ENCODE results near the gene MCTP2.

The MCTP2 gene

GRCh38 chr15:94404733-94405283, 173.4 kb downstream of the MCTP2 start:
- no peak for DNase-seq

DNA sequence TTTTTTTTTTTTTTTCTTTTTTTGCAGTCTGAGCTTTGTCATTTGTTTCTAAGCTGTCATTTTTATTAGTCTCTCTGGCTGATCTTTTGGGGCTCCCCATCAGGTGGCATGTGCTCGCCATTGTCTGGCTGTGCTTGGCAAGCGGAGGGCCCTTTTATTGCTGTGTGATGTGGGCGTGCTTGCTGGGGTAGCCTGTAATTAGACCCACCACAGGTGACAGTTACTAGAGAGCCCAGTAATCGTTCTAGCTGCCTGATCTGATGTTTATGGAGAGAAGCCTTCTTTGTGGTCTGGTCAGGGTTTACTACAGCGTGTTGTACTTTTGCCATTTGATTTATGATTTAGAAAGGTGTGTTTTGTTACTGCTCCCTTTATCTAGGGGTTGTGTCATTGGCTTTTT, 179.9 kb downstream of the MCTP2 start:
- no peak for DNase-seq

GRCh38 chr15:94411846-94412245, 180.5 kb downstream of the MCTP2 start:
- no peak for DNase-seq

GRCh38 chr15:94412979-94413746, 181.8 kb downstream of the MCTP2 start:
- peak; percentile 18 to 36 for DNase-seq

DNA sequence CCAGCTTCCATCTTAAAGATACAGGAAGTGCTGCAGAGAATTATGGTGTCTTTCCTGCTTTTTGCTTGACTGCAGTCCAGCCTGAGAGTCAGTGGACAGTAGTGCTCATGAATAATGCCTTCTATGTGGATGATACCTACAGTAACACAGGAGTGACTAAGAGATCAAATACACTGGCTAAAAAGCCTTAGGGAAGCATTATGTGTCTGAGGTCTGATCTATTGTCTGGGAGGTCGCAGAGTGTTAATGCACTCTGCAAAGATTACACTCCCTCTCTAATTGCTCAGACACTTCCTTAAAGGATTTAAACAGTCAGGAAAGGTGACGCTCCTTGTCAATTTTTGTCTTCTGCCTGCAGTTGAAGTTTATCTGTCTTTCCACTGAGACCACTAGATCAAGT, 183.6 kb downstream of the MCTP2 start:
- no peak for DNase-seq

DNA sequence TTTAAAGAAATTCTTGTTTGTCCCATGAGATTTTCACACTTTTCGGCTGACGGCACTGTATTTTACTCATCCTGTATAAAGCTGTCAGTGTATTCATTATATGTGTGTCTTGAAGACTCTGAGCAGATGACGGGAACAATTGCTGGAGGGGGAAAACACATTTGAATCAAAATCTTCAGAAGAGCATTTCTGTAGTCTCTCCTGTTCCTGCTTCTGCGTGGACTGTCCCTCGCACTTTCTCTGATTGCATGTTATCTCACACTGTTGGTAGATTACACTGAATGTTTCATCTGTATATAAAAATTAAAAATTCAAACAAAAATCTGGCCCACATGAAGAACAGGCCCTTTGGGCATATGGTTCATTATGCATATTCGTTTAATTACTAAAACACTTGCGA, 184.9 kb downstream of the MCTP2 start:
- DNase-seq: no peak

DNA sequence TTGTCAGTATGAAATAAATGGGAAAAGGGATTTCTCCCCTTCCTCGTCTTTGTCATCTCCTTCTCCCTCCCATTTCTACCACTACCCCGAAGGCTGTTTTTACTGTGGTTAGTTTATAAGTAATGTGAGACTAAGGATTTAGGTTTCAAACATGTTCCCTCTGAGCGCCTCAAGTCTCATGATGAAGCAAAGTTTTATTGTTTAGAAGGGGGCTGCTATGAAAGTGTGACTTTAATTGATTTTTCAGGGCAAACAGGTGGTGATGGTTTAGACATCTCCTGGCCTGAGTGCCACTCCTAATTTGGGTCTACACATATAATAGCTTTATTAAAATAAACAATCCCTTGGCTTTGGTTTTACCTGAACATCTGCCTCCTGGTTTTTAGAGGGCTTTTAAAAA, 185.5 kb downstream of the MCTP2 start:
- DNase-seq: no peak

DNA sequence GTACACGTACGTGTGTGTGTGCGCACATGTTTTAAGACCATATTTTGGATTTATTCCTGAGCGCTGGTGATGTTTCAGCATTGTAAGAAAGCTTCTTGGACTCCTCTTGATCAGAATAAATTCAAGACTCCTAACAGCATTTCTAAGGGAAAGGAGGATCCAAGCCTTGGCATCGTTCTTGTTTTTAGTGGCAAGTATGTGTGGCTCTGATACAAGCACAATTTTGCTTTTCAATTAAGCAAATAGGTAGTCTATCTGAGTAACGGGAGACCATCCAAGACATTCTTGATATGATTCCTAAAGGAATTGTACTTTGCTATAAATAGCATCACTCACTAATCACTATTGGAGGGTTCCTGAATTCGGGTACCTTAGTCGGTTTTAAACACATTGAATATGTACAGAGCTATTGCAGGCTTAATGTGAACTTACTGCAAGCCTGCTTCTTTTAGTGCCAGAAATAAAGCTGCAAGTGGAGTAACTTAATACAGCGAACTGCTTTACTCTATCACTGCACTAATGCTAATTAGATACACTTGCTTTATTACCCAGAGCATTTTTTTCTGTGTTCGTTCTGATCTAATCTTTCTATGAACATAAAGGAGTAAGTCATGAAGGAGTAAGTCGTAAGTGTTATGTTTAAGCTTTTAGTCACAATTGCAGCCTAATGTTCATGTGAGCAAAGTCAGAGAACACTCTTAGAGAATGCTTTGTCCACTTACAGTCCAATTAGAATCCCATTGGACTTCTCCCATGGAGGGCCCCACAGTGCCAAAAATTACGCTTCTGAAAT, 186.3 kb downstream of the MCTP2 start:
- DNase-seq: no peak

DNA sequence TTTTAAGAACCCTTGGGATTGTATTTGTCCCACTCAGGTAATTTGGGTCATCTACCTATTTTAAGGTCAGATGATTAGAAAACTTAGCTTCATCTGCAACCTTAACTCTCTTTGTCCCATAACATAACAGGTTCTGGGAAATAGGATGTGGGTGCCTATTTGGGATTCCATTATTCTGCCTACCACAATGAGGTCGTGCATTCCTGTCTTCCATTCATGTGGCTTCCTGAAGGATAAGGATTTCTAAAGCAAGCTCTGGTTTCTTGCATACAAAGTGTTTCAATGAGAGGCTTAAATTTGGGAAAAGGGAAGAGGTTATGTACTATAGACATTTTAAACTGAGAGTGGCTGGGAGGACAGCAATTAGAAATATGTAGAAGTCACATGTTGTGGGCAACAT, 190.3 kb downstream of the MCTP2 start:
- DNase-seq: no peak

- no peak for DNase-seq
These were observed 200.9 kb downstream of the MCTP2 start for GRCh38 chr15:94432279-94432678.

GRCh38 chr15:94439158-94439557, 207.8 kb downstream of the MCTP2 start:
- no peak for DNase-seq

- no peak for DNase-seq
These were observed 210.4 kb downstream of the MCTP2 start for GRCh38 chr15:94441760-94442159.

DNA sequence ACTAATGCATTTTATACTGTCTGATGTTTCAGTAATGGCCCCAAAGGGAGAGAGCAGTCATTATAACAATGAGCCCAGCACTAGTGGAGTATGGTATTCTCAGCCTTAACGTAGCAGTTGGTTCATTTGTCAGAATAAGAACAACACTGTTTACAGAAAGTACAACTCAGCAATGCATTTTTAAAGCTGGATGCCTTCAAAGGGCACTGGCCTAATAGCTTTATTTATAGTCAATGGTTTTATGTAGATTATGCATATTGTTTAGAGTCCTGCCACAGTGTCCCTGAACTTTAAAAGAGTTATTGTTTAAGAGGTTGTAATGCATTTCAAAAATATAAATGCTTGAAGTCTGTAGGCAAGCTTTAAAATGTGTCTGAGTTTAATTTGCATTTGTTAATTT, 211.1 kb downstream of the MCTP2 start:
- no peak for DNase-seq

DNA sequence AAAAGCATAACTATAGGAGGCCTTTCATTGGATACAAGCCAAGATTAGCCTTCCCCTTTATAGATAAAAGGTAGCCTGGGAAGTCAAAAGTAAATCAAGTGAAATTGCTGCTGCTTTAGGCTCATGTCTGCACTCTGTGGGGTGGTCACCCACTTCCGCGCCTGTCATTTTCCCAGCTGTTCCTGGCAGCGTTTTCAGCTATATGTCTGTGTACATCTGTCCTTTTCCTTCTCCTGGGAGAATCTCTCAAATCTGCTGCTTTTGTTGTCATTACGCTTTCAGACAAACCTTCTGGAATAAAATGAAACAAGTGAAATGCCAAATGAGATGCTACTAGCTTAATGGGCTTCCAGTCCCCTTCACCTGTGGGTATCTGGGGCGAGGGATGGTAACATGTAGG, 211.8 kb downstream of the MCTP2 start:
- DNase-seq: no peak

GRCh38 chr15:94445566-94446160, 214.3 kb downstream of the MCTP2 start:
- DNase-seq: no peak

GRCh38 chr15:94446441-94446840, 215.1 kb downstream of the MCTP2 start:
- no peak for DNase-seq

DNA sequence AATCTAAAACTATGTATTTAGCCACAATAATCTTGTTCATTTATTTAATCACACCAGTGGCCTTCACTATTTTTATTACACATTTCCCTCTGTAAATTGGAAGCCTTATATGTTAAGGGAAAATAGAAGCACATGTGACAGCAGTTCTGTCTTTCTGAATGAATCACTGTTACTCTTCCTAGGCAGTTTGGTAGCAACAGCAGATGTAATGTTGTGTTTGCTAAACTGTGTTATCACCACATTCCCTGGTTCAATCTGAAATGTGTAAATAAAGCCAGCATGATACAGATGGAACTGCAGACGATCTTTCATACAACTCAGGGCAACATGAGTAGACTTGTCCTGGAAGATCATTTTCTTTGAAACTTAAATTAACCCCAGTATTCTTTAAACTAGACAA, 220.1 kb downstream of the MCTP2 start:
- DNase-seq: no peak

GRCh38 chr15:94453227-94453988, 222.0 kb downstream of the MCTP2 start:
- DNase-seq: no peak

DNA sequence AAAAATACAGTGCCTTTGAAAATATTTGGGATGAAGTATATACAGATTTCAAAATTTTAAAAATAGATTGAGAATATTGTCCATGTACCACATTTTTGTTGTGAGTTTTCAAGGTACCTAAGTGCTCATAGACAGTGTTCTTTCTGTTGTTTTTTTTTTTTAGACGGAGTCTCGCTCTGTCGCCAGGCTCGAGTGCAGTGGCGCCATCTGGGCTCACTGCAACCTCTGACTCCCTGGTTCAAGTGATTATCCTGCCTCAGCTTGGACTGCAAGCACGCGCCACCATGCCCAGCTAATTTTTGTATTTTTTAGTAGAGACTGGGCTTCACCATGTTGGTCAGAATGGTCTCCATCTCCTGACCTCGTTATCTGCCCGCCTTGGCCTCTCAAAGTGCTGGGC, 223.9 kb downstream of the MCTP2 start:
- DNase-seq: no peak

GRCh38 chr15:94456226-94456625, 224.9 kb downstream of the MCTP2 start:
- DNase-seq: no peak

GRCh38 chr15:94457661-94458060, 226.3 kb downstream of the MCTP2 start:
- no peak for DNase-seq

DNA sequence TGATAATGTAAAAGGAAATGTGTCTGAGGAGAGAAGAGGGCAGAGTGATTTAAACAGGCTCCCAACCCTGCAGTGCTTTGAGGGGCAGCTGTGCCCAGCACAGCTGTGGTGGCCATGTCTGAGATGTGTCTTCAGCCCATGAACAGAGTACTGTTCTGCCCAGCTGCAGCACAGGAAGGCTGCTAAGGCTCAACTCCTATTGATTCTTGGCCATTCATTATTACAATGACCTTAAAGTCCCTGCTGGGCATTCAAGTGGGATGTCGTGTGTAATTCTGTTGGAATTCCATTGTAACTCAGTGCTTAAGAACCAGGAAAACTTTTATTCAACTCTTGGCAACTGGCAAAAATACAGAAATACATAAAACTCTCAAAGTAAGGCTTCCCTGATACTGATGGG, 229.3 kb downstream of the MCTP2 start:
- no peak for DNase-seq

GRCh38 chr15:94467034-94467433, 235.7 kb downstream of the MCTP2 start:
- DNase-seq: no peak

All from Kasumi-1 (cell line).